GM18498 (cell line): ENCODE measurements around the gene MBTPS2.
"Not testable (repeated sequence)": the region's sequence is repeated elsewhere in the genome, so short reads cannot be mapped to it uniquely, and the experiment has no call there.

Experiments
- ATAC-seq: cut with Tn5 transposase; IDR thresholded peaks from one replicate; pipeline ENCODE4 v1.9.1; 2021; ENCODE audit warnings: mild to moderate bottlenecking, moderate library complexity; ENCODE audit not compliant: unreplicated experiment

MBTPS2 gene

GRCh38 chrX:21839334-21840192 lies at the start of gene MBTPS2:
Gene MBTPS2, plus strand, starts transcription at chrX:21839617. Its CDS starts 118 bp downstream, at chrX:21839735.
- ATAC-seq: peak; percentile 86

- ATAC-seq: no peak
These were observed 40.7 kb upstream of the MBTPS2 start for GRCh38 chrX:21798677-21799219.

GRCh38 chrX:21799767-21800166 lies 39.6 kb upstream of the MBTPS2 start:
- ATAC-seq: no peak

- ATAC-seq: no peak
These were observed 39.1 kb upstream of the MBTPS2 start for GRCh38 chrX:21800344-21800770.

GRCh38 chrX:21802054-21802670 lies 37.3 kb upstream of the MBTPS2 start:
- ATAC-seq: no peak

- ATAC-seq: no peak
These were observed 36.6 kb upstream of the MBTPS2 start for GRCh38 chrX:21802839-21803238.

- ATAC-seq: no peak
These were observed 32.7 kb upstream of the MBTPS2 start for GRCh38 chrX:21806691-21807090.

- no peak for ATAC-seq
These were observed 27.6 kb upstream of the MBTPS2 start for GRCh38 chrX:21811832-21812231.

- ATAC-seq: no peak
These were observed 26.8 kb upstream of the MBTPS2 start for GRCh38 chrX:21812628-21813027.

GRCh38 chrX:21813612-21814368 lies 25.6 kb upstream of the MBTPS2 start:
- ATAC-seq: no peak

- ATAC-seq: no peak
These were observed 23.3 kb upstream of the MBTPS2 start for GRCh38 chrX:21816136-21816535.

GRCh38 chrX:21820170-21820569 lies 19.2 kb upstream of the MBTPS2 start:
- ATAC-seq: not testable (repeated sequence)

- no peak for ATAC-seq
These were observed 17.5 kb upstream of the MBTPS2 start for GRCh38 chrX:21821875-21822274.

GRCh38 chrX:21831496-21831895 lies 7.9 kb upstream of the MBTPS2 start:
- no peak for ATAC-seq

GRCh38 chrX:21837056-21837455 lies 2.4 kb upstream of the MBTPS2 start:
- no peak for ATAC-seq

- peak; percentile 33 for ATAC-seq
These were observed 482 bp upstream of the MBTPS2 start for GRCh38 chrX:21838937-21839333.

GRCh38 chrX:21840193-21840545 lies 752 bp downstream of the MBTPS2 start:
- ATAC-seq: peak; percentile 26

- no peak for ATAC-seq
These were observed 3.8 kb downstream of the MBTPS2 start for GRCh38 chrX:21843179-21843578.

- ATAC-seq: no peak
These were observed 5.7 kb downstream of the MBTPS2 start for GRCh38 chrX:21845096-21845495.

GRCh38 chrX:21847342-21847741 lies 7.9 kb downstream of the MBTPS2 start:
- ATAC-seq: no peak

- no peak for ATAC-seq
These were observed 14.2 kb downstream of the MBTPS2 start for GRCh38 chrX:21853578-21853977.
